SJSA1 (cell line): Measurements from ENCODE around the gene ZFYVE28. TPM values are rescaled to one million over a fixed set of nuclear protein-coding genes. Genes with fewer than 3 reads are reported as not detected.
"Not testable (repeated sequence)": the region's sequence is repeated elsewhere in the genome, so short reads cannot be mapped to it uniquely, and the experiment has no call there.

Experiments
- DNase-seq, 2 experiments: peaks; one replicate each; pipeline ENCODE4 v3.0.0-alpha.2; 2015 to 2020; ENCODE audit warnings: low spot score in 2 of 2, low read depth in 1 of 2
- H3K27ac ChIP-seq: fragments of 250-450 bp; sonication (Bioruptor Pico); 2 replicates; pipeline ENCODE4 v1.5.1; 2020; ENCODE audit warnings: mild to moderate bottlenecking, moderate library complexity
- H3K27me3 ChIP-seq: fragments of 250-450 bp; sonication (Bioruptor Pico); replicated peaks from 2 replicates; pipeline ENCODE4 v1.5.1; 2020; ENCODE audit warnings: mild to moderate bottlenecking, moderate library complexity
- H3K36me3 ChIP-seq: fragments of 250-450 bp; sonication (Bioruptor Pico); 2 replicates; pipeline ENCODE4 v1.5.1; 2020; ENCODE audit warnings: mild to moderate bottlenecking
- H3K4me1 ChIP-seq: fragments of 250-450 bp; sonication (Bioruptor Pico); replicated peaks from 2 replicates; pipeline ENCODE4 v1.6.1; 2021; ENCODE audit warnings: mild to moderate bottlenecking
- H3K4me3 ChIP-seq: fragments of 250-450 bp; sonication (Bioruptor Pico); 2 replicates; pipeline ENCODE4 v1.5.1; 2020; ENCODE audit warnings: mild to moderate bottlenecking
- H3K9me3 ChIP-seq: fragments of 250-450 bp; sonication (Bioruptor Pico); replicated peaks from 2 replicates; pipeline ENCODE4 v1.5.1; 2020; ENCODE audit warnings: mild to moderate bottlenecking
- total RNA-seq: library from RNA; depleted of rRNA; stranded (reverse); fragments of >200 nt; shearing (Covaris generic); gene quantifications from 2 replicates; pipeline ENCODE4 v1.2.3, GENCODE V29; 2014

Gene ZFYVE28
- total RNA-seq, 1 experiment from 2014 or later = 0.11 TPM

GRCh38 chr4:2390146-2390545 lies 28.3 kb downstream of the ZFYVE28 start:
- H3K27me3 ChIP-seq = 0 out of 2 replicates have a peak, but pooled peaks cover 6% of the 10 kb centered on the region
- H3K4me1 ChIP-seq = no peaks in the 10 kb centered on the region
- H3K27ac ChIP-seq = no peak overlapping the region
- no peaks in the 10 kb centered on the region for H3K36me3 ChIP-seq
- no peak overlapping the region for H3K4me3 ChIP-seq
- no peak for DNase-seq
- H3K9me3 ChIP-seq = no peaks in the 10 kb centered on the region

GRCh38 chr4:2389691-2390090 lies 28.8 kb downstream of the ZFYVE28 start:
- Histone ChIP-seq H3K27ac (no peak overlapping the region), H3K4me3 (no peak overlapping the region), H3K9me3 (no peaks in the 10 kb centered on the region), H3K4me1 (no peaks in the 10 kb centered on the region), H3K27me3 (0 out of 2 replicates have a peak, but pooled peaks cover 6% of the 10 kb centered on the region), H3K36me3 (no peaks in the 10 kb centered on the region)
- no peak for DNase-seq

DNA sequence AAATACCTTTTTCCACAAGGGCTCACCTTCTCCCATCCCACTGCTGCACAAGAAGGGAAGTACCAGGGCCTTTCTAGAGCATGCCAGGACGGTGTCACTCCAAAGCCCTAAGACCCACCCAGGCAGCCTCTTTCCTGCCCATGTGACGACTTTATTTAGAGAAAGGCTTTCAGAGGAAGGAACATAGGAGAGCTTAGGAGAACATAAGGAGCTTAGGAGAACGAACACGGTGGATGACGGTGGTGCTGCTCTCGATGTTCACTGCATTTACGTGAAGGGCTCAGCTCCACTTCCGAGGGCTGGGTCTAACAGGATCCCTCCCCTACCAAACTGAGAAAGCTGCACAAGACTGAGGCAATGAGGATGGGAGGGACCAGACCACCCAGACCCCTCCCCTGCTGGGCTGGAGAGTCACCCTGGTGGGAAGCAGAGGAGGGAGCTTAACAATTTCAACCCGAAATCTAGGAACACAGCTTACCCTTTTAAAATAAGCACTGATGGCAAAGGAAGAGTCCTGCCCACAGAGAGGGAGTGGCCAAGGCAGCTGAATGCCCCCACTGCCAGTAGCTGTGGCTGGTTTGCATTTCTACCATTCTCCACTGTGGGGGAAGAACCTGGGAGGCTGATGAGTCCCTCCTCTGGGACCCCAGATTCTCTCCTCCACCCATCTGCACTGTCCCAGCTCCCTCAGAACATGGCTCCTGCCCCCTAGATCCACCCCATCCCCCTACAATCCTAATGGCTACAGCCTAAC lies 29.8 kb downstream of the ZFYVE28 start:
- H3K27ac ChIP-seq = no peak overlapping the region

GRCh38 chr4:2387829-2388228 lies 30.6 kb downstream of the ZFYVE28 start:
- no peak for DNase-seq
- Histone ChIP-seq H3K36me3 (no peaks in the 10 kb centered on the region), H3K9me3 (no peaks in the 10 kb centered on the region), H3K27ac (no peak overlapping the region), H3K4me1 (no peaks in the 10 kb centered on the region), H3K4me3 (no peak overlapping the region), H3K27me3 (0 out of 2 replicates have a peak, but pooled peaks cover 4% of the 10 kb centered on the region)

More for the DNA sequence above, 29.8 kb downstream of the ZFYVE28 start:
- H3K9me3 ChIP-seq = no peaks in the 10 kb centered on the region
- H3K4me1 ChIP-seq = no peaks in the 10 kb centered on the region
- no peaks in the 10 kb centered on the region for H3K36me3 ChIP-seq
- DNase-seq = no peak
- H3K27me3 ChIP-seq = 0 out of 2 replicates have a peak, but pooled peaks cover 6% of the 10 kb centered on the region
- no peak overlapping the region for H3K4me3 ChIP-seq

- Histone ChIP-seq H3K27ac (no peak overlapping the region), H3K9me3 (no peaks in the 10 kb centered on the region), H3K4me1 (no peaks in the 10 kb centered on the region), H3K36me3 (no peaks in the 10 kb centered on the region), H3K27me3 (0 out of 2 replicates have a peak, but pooled peaks cover under 1% of the 10 kb centered on the region), H3K4me3 (no peak overlapping the region)
- DNase-seq = no peak
Measured at GRCh38 chr4:2387218-2387617, 31.2 kb downstream of the ZFYVE28 start.

GRCh38 chr4:2386717-2387116 lies 31.7 kb downstream of the ZFYVE28 start:
- Histone ChIP-seq H3K4me3 (no peak overlapping the region), H3K9me3 (no peaks in the 10 kb centered on the region), H3K27ac (no peak overlapping the region), H3K4me1 (no peaks in the 10 kb centered on the region), H3K36me3 (no peaks in the 10 kb centered on the region), H3K27me3 (no peaks in the 10 kb centered on the region)
- DNase-seq = no peak

- DNase-seq = no peak
Measured at GRCh38 chr4:2385516-2385915, 32.9 kb downstream of the ZFYVE28 start.

DNA sequence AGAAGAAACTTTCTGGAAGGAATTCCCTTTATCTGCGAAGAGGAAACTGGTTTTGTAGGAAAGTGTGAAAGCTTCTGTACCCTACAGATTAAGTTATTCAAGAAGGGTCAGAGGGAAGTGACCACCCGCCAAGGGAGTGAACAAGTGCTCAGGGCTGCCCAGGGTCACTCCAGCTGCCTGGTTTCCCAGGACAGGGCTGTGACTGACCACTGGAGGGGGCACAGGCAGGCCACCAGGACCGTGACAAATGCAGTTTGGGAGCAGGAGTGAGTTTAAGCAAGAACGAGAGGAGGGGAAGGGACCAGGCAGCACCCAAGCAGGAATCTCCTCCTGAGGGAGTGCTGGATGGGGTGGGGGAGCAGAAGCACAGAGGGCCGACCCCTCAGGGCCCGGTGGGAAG lies 34.2 kb downstream of the ZFYVE28 start:
- no peak overlapping the region for H3K4me3 ChIP-seq
- no peaks in the 10 kb centered on the region for H3K27me3 ChIP-seq
- H3K36me3 ChIP-seq = no peaks in the 10 kb centered on the region
- H3K9me3 ChIP-seq = no peaks in the 10 kb centered on the region
- no peaks in the 10 kb centered on the region for H3K4me1 ChIP-seq
- DNase-seq = no peak
- H3K27ac ChIP-seq = no peak overlapping the region

More at GRCh38 chr4:2385516-2385915, 32.9 kb downstream of the ZFYVE28 start:
- Histone ChIP-seq H3K9me3 (no peaks in the 10 kb centered on the region), H3K4me3 (no peak overlapping the region), H3K27ac (no peak overlapping the region), H3K36me3 (no peaks in the 10 kb centered on the region), H3K27me3 (no peaks in the 10 kb centered on the region), H3K4me1 (no peaks in the 10 kb centered on the region)

- H3K4me3 ChIP-seq = no peak overlapping the region
- H3K27ac ChIP-seq = no peak overlapping the region
- H3K36me3 ChIP-seq = no peaks in the 10 kb centered on the region
- no peaks in the 10 kb centered on the region for H3K4me1 ChIP-seq
- H3K9me3 ChIP-seq = no peaks in the 10 kb centered on the region
- DNase-seq = no peak
- no peaks in the 10 kb centered on the region for H3K27me3 ChIP-seq
Measured at GRCh38 chr4:2383760-2384159, 34.7 kb downstream of the ZFYVE28 start.

DNA sequence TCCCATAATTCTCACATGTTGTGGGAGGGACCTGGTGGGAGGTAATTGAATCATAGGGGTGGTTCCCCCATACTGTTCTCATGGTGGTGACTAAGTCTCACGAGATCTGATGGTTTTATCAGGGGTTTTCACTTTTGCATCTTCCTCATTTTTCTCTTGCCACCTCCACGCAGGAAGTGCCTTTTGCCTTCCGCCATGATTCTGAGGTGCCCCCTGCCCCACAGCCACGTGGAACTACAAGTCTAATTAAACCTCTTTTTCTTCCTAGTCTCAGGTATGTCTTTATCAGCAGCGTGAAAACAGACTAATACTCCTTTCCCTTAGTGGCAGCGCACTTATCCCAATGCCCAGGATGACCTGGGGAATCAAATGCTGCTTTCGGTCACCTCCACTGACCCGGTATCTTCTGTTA lies 35.2 kb downstream of the ZFYVE28 start:
- H3K4me1 ChIP-seq, H3K27ac ChIP-seq, H3K27me3 ChIP-seq, H3K36me3 ChIP-seq, DNase-seq, H3K9me3 ChIP-seq, H3K4me3 ChIP-seq: not testable (repeated sequence)

DNA sequence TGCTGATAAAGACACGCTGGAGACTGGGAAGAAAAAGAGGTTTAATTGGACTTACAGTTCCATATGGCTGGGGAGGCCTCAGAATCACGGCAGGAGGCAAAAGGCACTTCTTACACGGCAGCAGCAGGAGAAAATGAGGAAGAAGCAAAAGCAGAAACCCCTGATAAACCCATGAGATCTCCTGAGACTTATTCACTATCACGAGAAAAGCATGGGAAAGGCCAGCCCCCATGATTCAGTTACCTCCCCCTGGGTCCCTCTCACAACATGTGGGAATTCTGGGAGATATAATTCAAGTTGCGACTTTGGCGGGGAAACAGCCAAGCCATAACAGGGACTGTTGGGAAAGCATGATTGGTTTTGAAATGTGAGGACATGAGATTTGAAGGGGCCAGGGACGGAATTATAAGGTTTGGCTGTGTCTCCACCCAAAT lies 35.7 kb downstream of the ZFYVE28 start:
- H3K9me3 ChIP-seq, H3K27me3 ChIP-seq, H3K27ac ChIP-seq, H3K4me1 ChIP-seq, H3K36me3 ChIP-seq, DNase-seq, H3K4me3 ChIP-seq: not testable (repeated sequence)

GRCh38 chr4:2380589-2380988 lies 37.9 kb downstream of the ZFYVE28 start:
- not testable (repeated sequence) for H3K27me3 ChIP-seq, H3K27ac ChIP-seq, H3K36me3 ChIP-seq, H3K4me3 ChIP-seq, H3K9me3 ChIP-seq, DNase-seq, H3K4me1 ChIP-seq

DNA sequence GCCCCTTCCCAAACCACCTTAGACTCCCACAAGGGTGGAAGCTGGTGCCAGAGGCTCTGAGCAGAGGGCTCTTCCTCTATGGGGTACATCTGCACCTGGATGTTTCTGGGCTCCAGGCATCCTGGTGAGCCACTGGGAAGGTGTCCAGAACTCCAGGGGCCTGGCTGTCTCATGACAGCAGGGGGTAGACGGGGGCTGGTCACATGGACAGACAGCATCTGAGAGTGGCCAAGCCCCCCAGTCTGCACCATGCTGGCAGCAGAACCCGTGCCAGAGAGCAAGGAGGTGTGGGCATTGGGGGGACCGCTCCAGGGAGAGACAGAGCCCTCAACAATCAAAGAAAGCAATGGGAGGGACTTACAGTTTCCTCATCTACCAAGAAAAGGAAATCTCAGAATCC lies 39.5 kb downstream of the ZFYVE28 start:
- no peak for DNase-seq
- Histone ChIP-seq H3K9me3 (no peaks in the 10 kb centered on the region), H3K4me1 (no peaks in the 10 kb centered on the region), H3K27ac (no peak overlapping the region), H3K4me3 (no peak overlapping the region), H3K27me3 (no peaks in the 10 kb centered on the region), H3K36me3 (no peaks in the 10 kb centered on the region)

DNA sequence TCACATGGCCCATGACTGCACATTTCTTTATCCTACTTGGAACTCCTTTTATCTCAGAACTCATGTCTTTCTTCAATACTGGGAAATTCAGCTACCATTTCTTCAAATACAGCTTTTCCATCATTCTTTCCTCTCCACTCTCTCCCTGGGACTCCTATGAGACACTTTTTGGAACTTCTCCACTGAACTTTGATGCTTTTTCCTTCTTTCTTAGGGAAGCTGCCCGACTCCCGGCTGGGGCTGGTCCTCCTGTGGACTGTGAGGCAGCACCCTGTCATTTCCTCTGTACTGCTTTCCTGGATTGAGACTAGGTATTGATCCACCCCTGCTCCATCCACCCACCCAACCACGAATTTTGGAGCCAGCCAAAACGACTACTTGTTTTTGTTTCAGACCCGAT lies 40.0 kb downstream of the ZFYVE28 start:
- no peak overlapping the region for H3K4me3 ChIP-seq

GRCh38 chr4:2377241-2377640 lies 41.2 kb downstream of the ZFYVE28 start:
- Histone ChIP-seq H3K4me3 (no peak overlapping the region), H3K9me3 (no peaks in the 10 kb centered on the region), H3K27ac (no peak overlapping the region), H3K27me3 (no peaks in the 10 kb centered on the region), H3K36me3 (no peaks in the 10 kb centered on the region), H3K4me1 (no peaks in the 10 kb centered on the region)
- DNase-seq = no peak

More for the DNA sequence above, 40.0 kb downstream of the ZFYVE28 start:
- Histone ChIP-seq H3K9me3 (no peaks in the 10 kb centered on the region), H3K36me3 (no peaks in the 10 kb centered on the region), H3K27ac (no peak overlapping the region), H3K27me3 (no peaks in the 10 kb centered on the region), H3K4me1 (no peaks in the 10 kb centered on the region)
- no peak for DNase-seq
